Peyer's patch (tissue), 4 donors: ENCODE data around the gene AKAP13.

Experiments used
- CTCF ChIP-seq, 6 experiments: fragments of 450-650 bp in 4 of 6; fragments of 200-600 bp in 2 of 6; sonication (generic) in 1 of 6; IDR thresholded peaks; one replicate each; pipeline ENCODE4 v1.5.1; 2017 to 2019; ENCODE audit warnings: antibody characterized with exemption in 6 of 6, mild to moderate bottlenecking in 3 of 6, moderate library complexity in 1 of 6
- POLR2A ChIP-seq, 2 donors: fragments of 450-650 bp; IDR thresholded peaks; one replicate each; pipeline ENCODE4 v1.5.1; 2017; ENCODE audit warnings: antibody characterized with exemption in 2 of 2, mild to moderate bottlenecking in 2 of 2, moderate library complexity in 2 of 2

DNA sequence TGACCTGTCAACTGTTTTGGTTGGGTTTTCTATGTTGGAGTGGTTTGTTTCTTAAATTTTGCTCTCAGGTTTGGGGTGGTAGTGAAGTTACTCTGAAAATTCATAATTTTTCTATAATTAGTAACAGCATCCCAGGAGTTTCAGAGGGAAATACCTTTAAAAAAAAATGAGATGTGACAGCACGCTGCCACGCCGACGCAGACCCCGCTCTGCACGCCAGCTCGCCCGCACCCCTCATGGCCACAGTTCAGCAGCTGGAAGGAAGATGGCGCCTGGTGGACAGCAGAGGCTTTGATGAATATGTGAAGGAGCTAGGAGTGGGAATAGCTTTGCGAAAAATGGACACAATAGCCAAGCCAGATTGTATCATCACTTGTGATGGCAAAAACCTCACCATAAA lies 34.6 kb downstream of the AKAP13 start:
- TF ChIP-seq CTCF (IDR thresholded peaks at IDR 0.05) (no peak), POLR2A (IDR thresholded peaks at IDR 0.05) (no peak)
